ENCODE measurements around the gene GALNT13.

GRCh38 chr2:154361276-154361675, 489.6 kb downstream of the GALNT13 start:
- TF ChIP-seq CTCF (conservative IDR thresholded peaks at IDR 0.05; ENCODE audit: low read length), result no peak
- TF ChIP-seq EZH2phosphoT487 (IDR thresholded peaks at IDR 0.05; ENCODE audit: borderline replicate concordance), result no peak
